ENCODE measurements around the gene SIPA1L3. TPM values are rescaled to one million over a fixed set of nuclear protein-coding genes. Genes with fewer than 3 reads are reported as not detected.

The SIPA1L3 gene
- total RNA-seq, 1 donor from 2014 or later, result 18.6 TPM

DNA sequence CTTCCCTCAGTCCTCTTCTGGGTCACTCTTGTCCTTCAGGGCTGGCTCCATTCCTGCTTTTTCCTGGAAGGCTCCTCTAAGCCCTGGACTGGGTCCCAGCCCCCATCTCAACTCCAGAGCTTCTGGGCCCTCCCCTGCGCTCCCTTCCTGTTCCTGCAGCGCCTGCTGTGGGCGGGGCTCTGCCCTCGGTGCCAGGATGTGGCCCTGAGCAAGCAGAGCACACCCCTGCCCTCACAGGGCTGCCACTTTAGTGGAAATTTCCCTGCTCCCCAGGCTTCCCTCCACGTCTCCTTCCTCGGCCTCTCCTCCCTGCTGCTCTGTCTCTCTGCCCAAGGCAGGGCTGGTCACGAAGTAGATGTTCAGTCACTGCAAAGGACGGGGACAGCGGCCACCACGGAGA is 288.2 kb downstream of the SIPA1L3 start:
- DNase-seq, result no peak

DNA sequence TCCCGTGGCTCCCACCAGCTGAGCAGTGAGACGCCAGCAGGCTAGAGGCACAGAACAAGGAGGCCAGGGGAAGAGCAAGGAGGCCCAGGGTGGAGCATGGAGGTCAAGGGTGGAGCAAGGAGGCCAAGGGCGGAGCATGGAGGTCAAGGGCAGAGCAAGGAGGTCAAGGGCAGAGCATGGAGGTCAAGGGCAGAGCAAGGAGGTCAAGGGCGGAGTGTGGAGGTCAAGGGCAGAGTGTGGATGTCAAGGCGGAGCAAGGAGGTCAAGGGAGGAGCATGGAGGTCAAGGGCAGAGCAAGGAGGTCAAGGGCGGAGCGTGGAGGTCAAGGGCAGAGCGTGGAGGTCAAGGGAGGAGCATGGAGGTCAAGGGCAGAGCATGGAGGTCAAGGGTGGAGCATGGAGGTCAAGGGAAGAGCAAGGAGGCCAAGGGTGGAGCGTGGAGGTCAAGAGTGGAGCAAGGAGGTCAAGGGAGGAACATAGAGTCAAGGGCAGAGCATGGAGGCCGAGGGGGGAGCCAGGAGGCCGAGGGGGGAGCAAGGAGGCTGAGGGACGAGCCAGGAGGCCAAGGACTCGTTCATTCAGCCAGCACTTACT is 289.3 kb downstream of the SIPA1L3 start:
- no peak for DNase-seq

DNA sequence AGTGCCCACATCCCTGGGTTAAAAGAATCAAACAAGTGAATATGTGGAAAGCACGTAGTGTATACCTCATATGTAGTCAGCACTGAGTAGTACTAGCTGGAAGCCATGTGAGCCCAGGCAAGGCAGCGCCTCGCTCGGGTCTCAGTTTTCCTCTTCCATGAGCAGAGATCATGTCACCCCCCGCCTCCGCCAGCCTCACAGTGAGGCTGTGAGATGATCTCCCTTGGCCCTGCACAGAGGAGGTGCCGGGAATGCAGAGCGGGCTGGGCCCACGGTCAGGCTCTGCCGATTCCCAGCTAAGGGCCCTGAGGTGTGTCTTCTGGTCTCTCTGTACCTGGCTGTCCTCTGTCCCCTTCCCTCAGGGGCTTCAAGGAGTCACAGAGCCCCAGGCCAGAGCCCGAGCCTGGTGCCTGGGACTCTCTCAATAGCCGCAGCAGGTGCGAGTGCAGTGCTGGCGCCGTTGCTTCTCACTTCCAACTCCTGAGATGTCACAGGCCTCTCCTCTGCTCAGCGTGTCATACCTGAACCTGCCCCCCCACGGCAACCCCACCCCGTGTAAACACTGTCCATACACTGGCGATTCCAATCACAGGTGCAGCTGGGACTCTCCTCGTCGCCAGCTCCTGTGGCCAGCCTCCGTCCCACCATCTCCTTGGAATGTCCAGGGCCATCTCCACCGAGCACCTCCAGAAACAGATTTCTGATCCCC is 290.1 kb downstream of the SIPA1L3 start:
- DNase-seq, result no peak

DNA sequence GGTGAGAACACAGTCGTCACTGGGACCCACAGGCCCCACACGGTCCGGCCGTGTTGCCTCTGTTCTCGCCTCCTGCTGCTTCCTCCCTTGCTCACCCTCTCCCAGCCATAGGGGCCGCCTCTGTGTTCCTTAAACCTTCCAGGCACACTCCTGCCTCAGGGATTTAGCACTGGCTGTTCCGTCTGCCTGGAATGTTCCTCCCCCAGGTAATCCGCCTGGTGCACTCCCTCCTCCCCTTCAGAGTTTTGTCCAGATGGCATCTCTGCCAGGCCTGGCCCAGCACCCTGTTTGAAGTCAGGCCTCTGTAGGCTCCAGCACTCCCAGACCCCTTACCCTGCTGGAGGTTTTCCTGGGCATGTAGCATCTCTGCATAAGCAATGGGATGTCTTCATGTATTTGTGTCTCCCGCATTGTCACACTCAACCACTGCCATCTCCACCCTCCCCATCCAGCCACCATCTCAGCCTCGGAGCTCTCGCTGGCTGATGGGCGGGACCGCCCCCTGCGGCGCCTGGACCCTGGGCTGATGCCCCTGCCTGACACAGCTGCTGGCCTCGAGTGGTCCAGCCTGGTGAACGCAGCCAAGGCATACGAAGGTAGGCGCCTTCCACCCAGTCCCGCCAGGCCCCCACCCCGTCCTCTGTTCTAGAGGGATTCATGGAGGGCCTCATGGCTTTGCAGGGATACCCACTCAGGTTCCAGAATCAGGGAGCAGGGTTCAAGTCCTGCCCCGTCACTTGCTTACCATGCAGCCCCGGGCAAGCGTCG is 291.1 kb downstream of the SIPA1L3 start:
- DNase-seq, result no peak

DNA sequence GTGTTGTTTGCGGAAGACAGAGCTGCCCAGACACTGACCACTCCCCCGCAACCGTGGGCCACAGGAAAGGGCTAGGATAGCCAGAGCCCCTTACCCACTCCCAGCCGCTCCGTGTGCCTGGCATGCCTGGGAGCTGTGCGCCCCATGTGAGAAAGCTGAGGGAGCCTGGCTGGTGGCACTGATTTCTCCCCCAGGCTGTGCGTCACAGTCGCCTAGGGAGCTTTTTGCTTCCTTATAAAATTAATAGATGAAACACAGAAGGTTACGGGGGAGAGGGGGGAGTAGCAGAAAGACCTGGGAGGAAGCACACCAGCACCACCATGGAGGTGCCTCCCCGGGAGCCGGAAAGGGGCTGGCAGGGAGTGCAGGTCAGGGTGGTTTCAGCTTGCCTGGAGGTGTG is 292.3 kb downstream of the SIPA1L3 start:
- DNase-seq, result no peak

DNA sequence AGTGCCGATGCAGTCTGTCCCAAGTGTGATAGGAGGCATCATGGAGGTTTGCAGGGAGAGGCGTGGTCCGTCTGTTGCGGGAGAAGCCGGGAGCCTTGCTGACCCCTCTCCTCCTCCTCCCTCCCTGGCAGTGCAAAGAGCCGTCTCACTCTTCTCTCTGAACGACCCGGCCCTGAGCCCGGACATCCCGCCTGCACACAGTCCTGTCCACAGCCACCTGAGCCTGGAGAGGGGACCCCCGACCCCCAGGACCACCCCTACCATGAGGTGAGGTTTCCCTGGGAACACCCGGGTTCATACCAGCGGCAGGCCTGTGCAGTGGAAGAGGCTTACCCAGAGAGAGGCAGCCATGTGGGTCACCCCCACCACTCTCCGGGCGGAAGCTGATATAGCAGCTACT is 294.7 kb downstream of the SIPA1L3 start:
- no peak for DNase-seq

DNA sequence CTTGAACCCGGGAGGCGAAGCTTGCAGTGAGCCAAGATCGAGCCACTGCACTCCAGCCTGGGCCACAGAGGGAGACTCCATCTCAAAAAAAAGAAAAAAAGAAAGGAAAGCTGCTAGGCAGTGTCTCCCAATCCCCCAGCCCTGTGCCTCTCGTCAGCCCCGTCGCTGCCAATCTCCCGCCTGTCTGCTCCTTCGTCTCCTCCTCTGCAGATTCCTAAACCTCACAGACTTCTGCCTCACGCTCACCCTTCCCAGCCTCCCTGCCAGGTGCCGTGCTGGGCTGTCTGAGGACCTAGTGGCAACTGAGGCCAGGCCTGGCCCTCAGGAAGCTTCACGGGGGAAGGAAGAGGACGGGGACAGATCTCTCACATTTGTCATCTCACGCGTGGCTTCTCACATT is 295.5 kb downstream of the SIPA1L3 start:
- DNase-seq, result no peak

DNA sequence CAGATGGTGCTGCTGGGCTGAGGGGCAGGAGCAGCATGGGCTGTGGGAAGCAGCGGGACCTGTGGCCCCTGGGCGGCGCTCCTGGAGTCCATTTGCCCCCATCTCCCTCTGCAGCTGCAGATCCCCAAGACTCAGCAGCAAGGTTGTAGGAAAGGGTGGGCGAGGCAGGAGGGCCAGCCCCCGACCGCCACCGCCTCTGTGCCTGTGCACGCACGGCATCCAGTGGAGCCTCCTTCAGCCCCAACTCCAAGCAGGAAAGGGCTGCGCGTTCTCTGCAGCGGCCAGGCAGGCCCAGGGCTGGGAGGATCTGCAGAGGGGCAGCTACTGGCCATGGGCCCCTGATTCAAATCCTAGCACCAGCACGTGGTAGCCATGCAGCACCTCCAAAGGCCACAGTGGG is 296.2 kb downstream of the SIPA1L3 start:
- DNase-seq, result no peak

DNA sequence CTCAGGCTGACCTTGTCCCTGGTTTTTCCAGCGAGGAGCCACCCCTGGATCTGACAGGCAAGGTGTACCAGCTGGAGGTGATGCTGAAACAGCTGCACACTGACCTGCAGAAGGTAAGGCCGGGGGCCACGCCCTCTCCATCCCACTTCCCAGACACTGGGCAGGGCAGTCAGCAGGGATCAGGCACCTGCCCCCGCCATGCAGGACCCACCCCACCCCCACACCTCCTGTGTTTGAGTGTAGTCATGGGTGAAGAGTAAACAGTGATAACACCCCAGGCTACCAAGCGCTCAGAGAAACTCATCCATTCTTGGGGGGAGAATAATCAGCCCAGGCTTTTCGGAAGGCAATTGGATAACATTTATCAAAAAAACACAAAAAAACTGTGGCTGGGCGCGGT is 297.1 kb downstream of the SIPA1L3 start:
- no peak for DNase-seq

DNA sequence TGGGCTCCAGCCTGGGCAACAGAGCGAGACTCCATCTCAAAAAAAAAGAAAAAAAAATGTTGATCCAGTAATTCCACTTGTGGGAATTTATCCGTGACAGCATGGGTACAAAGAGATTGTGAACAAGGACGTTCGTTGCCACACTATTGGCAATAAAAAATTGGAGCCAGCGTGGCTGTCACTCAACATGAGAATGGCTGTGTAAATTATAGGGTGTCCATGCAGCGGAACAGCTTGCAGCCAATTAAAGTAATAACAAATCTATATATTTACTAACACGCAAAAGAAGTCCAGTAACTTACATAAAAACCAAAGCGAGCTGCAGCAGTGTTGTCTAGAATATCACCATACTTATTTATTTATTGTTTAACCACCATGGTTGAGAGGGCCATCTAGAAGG is 297.7 kb downstream of the SIPA1L3 start:
- DNase-seq, result no peak

DNA sequence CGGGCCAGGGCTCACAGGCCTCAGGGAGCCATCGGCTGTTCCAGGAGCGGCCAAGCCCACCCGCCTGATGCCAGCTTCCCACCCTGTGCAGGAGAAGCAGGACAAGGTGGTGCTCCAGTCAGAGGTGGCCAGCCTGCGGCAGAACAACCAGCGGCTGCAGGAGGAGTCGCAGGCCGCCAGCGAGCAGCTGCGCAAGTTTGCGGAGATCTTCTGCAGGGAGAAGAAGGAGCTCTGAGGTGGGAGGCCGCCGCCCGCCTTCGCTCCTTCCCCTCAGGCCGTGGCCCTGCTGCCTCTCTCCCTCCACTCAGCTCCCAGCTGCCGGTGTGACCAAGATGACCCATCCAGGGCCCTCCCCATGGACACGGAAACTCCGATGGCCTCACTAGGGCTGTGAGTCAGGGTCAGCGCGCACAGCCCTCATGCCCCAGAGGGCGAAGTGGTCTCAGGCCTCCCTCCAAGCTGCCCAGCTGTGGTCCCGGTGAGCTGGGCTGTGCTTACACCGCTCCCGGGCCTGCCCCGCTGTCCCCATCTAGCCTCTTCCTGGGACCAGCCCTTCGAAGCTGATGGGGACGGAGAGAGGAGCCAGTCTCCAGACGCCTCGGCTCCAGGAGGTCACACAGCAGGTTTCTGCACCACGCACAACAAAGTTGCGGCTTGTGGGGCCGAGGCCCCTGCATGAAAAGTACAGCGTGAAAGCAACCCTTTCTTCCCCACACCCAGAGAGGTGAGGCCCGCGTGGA is 299.2 kb downstream of the SIPA1L3 start:
- DNase-seq, result no peak

DNA sequence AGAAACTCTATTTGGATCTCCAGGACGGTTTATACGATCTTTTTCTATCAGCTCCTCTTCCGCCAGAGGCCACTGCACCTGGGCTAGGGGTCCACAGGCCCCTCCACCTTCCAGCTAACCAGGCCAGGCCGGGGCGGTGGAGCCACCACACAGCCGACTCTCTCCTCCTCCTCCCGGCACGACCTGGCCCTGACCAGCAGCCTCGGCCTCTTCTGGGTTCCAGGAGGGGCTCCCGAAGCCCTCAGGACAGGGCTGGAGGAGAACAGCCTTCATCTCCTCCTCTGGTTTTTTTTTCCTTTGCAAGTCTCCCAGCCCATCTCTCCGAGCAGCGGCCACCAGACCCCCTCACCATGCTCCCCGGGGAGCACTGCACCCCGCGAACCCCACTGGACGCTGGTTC is 299.9 kb downstream of the SIPA1L3 start:
- no peak for DNase-seq

DNA sequence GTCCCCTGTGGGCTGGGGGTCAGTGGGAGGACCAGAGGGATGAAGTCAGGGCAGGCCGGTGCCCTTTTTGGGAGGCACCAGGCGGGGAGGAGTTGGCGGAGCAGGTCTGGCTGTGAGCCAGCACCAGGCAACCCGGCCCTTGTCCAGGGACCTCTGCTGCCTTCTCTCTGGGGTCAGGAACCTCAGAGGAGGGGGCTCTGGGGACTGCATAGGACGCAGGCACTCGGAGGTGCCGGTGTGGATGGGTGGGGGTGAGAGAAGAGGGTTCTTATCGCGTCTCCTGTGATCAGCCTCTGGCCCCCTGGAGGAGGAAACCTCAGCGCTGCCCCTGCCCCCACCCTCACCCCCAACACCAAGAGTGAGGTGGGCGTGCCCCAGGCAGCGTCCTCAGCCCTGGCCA is 300.5 kb downstream of the SIPA1L3 start:
- DNase-seq, result no peak

DNA sequence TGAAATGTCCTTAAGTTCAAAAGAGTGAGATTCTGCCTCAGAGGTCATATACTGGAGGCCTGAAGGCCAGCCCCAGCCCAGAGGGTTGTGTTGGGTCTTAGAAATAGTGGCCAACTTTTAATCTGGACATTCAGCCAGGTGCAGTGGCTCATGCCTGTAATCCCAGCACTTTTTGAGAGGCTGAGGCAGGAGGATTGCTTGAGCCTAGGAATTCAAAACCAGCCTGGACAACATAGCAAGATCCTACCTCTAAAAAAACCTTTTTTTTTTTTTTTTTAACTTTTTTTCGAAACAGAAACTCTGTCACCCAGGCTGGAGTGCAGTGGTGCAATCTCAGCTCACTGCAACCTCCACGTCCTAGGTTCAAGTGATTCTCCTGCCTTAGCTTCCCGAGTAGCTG is 301.6 kb downstream of the SIPA1L3 start:
- DNase-seq, result no peak

DNA sequence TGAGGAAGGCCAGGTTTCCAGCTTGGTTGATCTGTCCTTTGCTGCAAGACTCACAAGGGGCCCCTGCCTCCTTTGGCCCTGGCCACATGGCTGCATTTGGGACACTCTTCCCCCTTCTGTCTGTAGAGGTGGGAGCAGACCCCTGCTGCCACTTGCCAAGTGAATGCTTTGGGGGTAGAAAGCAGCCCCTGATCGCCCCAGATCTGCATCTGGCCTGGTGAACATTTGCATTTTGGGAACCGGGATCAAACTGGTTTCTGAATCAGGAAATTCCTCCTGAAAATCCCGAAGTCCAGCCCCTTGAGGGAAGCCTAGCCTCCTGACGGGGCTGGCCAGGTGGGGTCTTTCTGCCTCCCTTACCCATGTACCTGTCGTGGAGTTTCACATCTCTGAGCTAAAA is 302.1 kb downstream of the SIPA1L3 start:
- DNase-seq, result no peak

DNA sequence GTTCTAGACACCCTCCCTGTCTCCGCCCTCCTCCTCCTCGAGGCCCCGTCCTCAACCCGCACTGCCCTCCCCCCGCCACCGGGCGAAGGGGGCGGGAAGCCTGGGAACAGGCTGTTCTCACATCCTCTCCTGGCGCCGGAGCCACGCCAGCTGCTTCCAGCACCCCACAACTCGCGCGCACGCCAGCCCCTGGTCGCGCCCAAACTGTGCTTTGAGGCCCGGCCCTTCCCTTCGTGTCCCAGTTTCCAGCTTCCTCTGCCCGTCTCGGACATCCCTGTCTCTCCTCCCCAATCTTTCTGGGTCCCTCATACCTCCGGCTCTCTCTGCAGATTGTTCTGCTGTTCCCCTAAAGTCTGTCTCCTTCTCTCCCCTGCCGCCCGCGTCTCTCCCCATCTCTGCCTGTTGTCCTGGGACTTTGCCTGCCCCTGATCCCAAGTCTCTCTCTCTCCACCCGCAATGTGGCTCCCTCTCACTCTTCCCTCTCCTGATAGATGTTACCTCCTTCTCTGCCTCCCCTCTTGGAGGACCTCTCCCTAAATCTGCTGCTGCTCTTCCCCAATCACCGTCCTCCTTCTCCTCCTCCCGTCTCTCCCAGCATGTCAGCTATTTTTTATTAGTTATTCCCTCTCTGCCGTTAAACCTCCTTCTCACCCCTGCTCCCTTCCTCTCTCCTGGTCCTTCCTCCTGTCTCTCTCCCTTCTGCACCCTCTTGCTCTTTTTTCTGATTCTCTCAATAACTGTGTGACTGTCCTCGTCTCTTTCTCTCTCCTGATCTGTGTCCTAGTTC is 302.9 kb downstream of the SIPA1L3 start:
- DNase-seq, result peak; percentile 97

DNA sequence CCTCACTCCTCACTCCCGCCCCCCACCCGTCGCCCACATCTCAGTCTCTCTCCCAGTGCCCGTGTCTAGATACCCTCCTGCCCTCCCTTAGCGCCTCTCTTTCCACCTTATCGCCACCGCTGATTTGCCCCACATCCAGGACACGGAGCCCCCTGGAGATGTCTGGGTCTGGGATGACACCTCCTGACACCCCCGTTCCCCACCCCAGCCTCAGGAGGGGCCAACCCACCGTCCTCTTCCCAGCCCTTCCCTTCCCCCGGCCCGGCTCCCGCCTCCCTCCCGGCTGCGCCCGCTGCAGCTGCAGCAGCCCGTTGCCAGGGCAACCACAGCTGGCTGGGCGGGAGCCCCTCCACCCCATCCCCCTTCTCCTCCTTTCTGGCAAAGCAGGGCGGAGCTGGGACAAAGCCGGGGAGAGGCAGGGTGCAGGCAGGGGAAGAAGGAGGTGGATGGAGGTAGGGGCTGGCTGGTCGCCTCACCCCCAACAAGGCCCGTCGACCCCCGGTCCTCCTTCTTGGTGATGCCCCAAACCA is 303.5 kb downstream of the SIPA1L3 start:
- peak; percentile 97 for DNase-seq

DNA sequence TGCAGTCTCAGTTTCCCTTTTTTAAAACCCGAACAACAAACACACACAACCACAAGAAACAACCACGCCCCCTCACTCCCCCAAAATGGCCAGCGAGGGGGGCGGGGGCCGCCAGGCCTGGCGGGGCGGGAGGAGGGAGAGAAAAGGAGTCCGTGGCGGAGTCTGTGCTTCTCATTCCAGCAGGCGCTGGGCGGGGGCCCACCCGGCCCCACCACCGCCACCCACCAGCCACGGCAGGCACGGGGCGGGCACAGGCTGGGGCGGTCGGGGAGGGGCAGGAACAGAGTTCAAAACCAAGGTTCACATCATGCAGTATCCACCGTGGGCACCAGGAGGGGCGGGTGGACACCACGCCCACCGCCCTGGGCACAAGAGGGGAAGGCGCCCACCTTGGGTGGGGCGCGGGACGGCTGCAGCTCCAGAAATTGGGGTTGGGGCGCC is 304.2 kb downstream of the SIPA1L3 start:
- DNase-seq, result peak; percentile 86

DNA sequence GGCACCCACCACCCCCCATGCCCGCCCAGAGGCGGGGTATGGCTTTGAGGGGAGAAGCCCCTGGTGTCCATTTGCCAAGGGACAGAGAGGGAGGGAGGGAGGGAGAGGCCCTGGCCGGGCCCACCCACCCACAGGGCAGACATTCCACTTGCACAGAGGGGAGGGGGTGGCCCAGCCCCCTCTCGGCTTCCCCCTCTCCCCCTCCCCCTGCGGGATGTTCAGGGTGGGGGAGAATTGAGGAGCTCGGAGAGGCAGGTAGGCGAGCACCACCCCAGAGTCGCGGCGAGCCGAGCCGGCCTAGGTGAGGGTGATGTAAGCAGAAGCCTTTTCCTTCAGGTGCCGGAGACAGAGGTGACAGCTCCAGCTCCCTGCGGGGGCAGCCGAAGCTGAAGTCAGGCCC is 304.8 kb downstream of the SIPA1L3 start:
- no peak for DNase-seq

DNA sequence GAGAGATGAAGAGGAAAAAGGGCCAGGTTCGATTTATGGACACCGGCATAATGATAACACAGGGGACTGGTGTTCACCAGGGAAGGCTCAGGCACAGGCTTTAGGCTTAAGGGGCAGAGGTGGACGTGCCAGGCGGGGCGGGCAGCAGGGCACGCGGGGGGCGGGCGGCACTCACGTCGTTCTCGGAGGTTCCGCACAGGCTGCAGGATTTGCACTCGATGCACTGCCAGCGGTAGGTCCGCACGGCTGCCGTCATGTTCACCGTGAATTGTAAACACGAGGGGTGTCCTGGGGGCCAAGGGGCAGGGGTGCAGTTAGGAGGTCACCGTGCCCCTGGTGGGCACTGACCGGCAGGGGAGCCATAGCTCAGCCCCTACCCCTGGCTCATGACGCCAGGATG is 306.5 kb downstream of the SIPA1L3 start:
- DNase-seq, result no peak

DNA sequence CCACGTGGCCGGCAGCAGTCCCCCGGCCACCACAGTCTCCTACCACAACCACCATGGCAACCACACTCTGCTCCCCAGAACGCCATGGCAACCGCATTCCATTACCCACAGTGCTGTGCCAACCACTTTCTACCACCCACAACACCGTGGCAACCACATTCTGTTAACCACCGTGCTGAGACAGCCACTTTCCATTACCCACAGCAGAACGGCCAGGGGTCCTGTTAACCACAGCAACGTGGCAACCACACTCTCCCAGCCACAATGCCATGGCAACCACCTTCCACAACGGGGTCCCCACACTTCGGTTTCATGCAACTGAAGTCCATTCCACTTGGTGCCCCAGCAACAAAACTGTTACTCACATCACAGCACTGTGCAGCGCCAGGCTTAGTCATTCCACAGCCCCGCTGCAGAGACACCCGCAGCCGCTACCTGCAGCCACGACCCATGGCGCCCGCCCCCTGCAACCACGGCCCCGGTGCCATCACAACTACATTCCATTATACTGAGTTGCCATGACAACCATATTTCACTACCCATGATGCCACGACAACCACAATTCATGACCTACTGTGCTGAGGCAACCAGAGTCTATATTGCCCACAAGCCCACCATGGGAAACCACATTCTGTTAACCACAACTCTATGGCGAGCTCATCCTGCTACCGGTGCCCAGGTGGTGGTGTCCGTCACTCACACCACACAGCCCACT is 307.1 kb downstream of the SIPA1L3 start:
- DNase-seq, result peak; percentile 38
